HG03095 (cell line): ENCODE data around the gene TET2.

Experiments used
- ATAC-seq: cut with Tn5 transposase; IDR thresholded peaks from one replicate; pipeline ENCODE4 v1.9.1; 2021; ENCODE audit warnings: moderate library complexity; ENCODE audit not compliant: unreplicated experiment

Gene TET2

DNA sequence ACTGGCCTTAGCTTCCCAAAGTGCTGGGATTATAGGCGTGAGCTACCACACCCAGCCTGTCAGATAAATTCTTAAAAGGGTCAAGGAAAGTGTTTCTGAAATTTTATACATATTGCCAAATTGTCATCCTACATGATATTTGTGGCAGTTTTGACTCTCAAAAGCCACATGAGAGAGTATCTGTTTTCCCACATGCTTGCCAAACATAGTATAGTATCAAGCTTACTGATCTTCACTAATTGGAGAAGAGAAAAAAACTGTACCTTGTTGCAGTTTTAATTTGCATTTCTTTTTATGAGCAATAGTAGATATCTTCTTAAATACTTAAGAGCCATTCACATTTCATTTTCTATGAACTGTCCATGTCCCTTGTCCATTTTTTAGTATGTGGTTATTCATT, 83.6 kb downstream of the TET2 start:
- ATAC-seq = no peak

DNA sequence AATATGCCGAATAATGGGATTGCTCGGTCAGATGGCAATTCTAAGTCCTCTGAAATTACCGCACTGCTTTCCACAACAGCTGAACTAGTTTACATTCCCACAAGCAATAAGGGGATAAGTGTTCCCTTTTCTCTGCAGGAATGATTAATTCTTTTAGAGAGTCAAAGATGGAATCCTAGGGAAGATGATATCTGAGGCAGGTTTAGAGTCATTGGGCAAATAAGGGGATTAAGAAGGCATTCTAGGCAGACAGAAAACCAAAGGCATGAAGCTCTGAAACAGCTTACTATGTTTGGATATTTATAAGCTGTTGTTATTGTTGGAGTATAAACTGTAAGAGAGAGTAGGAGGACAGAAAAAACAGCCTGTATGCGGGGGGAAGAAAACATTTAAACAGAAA, 85.7 kb downstream of the TET2 start:
- ATAC-seq = no peak

DNA sequence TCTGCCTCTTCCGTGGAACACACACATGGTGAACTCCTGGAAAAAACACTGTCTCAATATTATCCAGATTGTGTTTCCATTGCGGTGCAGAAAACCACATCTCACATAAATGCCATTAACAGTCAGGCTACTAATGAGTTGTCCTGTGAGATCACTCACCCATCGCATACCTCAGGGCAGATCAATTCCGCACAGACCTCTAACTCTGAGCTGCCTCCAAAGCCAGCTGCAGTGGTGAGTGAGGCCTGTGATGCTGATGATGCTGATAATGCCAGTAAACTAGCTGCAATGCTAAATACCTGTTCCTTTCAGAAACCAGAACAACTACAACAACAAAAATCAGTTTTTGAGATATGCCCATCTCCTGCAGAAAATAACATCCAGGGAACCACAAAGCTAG, 87.9 kb downstream of the TET2 start:
- ATAC-seq = no peak

DNA sequence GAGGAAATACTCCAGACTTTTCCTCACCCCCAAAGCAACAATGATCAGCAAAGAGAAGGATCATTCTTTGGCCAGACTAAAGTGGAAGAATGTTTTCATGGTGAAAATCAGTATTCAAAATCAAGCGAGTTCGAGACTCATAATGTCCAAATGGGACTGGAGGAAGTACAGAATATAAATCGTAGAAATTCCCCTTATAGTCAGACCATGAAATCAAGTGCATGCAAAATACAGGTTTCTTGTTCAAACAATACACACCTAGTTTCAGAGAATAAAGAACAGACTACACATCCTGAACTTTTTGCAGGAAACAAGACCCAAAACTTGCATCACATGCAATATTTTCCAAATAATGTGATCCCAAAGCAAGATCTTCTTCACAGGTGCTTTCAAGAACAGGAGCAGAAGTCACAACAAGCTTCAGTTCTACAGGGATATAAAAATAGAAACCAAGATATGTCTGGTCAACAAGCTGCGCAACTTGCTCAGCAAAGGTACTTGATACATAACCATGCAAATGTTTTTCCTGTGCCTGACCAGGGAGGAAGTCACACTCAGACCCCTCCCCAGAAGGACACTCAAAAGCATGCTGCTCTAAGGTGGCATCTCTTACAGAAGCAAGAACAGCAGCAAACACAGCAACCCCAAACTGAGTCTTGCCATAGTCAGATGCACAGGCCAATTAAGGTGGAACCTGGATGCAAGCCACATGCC, 89.7 kb downstream of the TET2 start:
- ATAC-seq = peak; percentile 80

DNA sequence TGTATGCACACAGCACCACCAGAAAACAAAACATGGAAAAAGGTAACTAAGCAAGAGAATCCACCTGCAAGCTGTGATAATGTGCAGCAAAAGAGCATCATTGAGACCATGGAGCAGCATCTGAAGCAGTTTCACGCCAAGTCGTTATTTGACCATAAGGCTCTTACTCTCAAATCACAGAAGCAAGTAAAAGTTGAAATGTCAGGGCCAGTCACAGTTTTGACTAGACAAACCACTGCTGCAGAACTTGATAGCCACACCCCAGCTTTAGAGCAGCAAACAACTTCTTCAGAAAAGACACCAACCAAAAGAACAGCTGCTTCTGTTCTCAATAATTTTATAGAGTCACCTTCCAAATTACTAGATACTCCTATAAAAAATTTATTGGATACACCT, 90.2 kb downstream of the TET2 start:
- ATAC-seq = peak; percentile 28

DNA sequence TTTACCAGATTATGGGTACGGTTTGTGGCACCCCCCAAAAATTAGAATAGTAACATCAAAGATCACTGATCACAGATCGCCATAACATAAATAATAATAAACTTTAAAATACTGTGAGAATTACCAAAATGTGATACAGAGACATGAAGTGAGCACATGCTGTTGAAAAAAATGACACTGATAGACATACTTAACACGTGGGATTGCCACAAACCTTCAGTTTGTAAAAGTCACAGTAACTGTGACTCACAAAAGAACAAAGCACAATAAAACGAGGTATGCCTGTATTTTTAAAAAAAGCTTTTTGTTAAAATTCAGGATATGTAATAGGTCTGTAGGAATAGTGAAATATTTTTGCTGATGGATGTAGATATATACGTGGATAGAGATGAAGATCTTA, 93.4 kb downstream of the TET2 start:
- no peak for ATAC-seq

DNA sequence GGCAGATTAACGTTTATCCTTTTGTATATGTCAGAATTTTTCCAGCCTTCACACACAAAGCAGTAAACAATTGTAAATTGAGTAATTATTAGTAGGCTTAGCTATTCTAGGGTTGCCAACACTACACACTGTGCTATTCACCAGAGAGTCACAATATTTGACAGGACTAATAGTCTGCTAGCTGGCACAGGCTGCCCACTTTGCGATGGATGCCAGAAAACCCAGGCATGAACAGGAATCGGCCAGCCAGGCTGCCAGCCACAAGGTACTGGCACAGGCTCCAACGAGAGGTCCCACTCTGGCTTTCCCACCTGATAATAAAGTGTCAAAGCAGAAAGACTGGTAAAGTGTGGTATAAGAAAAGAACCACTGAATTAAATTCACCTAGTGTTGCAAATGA, 94.8 kb downstream of the TET2 start:
- no peak for ATAC-seq

DNA sequence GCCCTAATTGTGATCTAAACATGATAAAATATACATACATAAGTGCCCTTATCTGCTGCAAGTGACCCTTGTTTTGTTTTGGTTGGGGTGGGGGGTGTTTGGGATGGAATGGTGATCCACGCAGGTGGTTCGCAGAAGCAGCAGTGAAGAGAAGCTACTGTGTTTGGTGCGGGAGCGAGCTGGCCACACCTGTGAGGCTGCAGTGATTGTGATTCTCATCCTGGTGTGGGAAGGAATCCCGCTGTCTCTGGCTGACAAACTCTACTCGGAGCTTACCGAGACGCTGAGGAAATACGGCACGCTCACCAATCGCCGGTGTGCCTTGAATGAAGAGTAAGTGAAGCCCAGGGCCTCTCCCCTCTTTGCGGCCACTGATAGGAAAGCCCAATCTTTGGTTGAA, 96.8 kb downstream of the TET2 start:
- no peak for ATAC-seq

DNA sequence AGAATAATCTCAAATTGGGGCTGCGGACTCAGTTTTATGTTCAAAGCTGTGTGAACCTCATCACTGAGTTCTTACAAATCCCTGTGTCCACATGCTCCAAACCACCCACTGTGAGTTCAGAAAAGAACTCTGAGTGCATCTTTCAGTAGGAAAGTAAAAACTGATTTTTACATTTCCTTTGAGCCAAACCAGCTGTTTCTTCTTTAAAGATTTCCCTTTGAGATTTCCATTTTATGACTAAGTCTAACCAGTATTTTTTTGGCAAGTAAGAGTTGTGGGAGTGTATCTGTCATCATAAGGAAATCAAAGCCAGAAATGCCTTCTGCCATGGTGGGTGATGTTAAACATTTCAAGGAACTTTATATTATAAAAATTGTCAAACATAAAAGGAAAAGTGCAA, 100.0 kb downstream of the TET2 start:
- no peak for ATAC-seq

DNA sequence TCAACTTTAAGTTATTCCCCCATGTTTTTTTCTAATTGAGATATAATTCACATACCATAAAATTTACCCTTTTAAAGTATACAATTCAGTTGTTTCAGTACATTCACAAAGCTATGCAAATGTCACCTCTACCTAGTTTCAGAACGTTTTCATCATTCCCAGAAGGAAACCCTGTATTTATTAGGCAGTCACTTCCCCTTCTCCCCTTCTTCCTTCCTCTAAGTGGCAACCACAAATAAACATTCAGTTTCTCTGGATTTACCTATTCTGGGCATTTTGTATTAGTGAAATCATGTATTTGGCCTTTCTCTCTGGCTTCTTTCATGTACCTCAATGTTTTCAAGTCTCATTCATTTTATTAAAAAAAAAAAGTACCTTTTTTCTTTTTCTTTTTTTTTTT, 101.9 kb downstream of the TET2 start:
- no peak for ATAC-seq

DNA sequence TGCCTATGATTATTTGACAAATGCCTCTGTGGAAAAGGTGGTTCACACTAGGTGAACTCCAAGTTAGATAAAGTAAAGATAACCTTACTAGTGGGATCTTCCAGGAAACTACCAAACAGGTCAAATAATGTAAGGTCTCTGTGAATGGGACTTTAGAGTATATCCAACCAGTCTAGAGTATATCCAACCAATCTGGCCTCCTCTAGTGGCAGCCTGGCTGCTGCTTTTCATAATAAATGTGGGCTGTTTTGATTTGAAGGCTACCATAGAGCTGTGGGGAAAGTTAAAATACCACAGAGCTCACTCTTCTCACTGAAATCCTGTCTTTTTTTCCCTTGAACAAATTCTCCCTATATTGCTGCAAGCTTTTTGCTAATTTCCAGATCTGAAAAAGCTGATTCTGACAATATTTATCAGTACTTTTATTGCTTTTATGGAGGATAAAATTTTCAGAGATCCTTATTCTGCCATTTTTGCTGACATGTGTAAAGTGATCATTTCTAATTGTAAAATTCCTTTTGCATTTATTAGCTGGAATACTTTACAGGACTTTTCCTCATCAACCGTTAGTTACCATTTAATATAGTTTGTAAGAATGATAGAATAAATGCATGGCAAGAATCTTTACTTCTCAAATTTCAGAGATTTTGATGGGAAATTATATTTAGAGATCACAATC, 111.3 kb downstream of the TET2 start:
- ATAC-seq = no peak

DNA sequence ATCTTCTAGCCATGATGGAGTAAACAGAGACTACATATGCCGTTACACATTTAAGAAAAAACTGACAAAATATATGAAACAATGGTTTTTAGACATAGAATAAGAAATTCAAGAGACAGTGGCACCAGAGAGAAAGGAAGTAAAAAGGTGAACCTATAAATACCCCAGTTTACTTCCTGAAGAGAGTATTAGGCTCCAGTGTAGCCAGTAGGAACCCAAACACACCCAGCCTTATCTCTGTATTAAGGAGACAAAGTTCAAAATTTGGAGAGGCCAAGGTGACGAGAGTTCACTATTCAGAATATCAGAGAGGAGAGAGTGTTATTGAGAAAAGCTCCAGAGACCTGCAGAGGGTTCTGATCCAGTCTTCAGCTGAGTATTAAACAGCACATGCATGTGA, 119.0 kb downstream of the TET2 start:
- no peak for ATAC-seq

DNA sequence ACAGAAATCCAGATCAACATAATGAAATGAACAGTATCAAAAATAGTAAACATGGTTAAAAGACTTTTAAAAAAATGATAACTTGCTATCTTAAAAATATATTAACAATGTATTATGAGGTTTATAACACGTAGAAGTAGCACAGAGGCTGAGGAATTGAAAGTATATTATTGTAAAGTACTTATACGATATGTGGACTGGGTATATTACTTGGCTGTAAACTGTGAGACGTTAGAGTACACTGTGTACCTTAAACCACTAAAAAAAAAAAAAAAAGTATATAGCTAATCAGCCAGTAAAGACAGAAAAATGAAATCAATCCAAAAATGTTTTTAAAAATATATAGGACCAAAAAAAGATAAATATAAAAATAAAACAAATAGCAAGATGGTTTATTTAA, 120.6 kb downstream of the TET2 start:
- no peak for ATAC-seq

DNA sequence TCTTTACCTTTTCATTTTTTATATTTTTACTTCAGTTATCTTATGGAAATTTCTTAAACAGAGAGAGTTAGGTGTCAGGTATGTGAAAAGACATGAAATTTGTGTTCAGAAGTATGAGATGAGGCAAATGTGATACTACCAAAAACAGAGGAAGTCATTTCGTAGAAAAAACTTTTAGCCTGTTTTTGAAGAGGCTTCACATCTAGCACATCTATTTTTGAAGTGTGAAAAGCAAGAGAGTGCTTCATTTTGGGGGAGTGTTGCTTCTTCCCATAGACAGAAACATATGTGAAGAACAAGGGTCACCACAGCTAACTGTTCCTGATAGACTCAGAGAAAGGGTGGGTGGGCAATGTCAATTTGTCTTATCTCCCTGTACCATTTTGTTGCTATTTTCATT, 125.3 kb downstream of the TET2 start:
- ATAC-seq = no peak

DNA sequence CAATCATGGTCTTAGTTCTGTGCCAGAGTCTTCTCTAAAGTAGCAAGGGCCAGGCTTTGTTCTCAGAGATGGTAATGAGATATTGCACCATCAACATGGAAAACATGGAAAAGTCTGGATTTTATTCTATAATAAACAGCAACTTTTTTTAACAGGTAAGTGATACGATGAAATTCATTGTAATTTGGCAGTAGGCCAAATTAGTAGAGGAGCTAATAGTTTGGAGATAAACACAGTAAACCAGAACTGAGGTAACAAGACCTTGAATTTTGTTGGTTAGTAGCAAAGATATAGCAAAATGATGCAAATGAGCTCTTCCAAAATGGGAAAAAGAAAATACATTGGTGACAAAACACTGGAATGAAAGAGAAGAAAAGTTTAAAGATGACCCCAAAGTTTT, 126.6 kb downstream of the TET2 start:
- no peak for ATAC-seq

DNA sequence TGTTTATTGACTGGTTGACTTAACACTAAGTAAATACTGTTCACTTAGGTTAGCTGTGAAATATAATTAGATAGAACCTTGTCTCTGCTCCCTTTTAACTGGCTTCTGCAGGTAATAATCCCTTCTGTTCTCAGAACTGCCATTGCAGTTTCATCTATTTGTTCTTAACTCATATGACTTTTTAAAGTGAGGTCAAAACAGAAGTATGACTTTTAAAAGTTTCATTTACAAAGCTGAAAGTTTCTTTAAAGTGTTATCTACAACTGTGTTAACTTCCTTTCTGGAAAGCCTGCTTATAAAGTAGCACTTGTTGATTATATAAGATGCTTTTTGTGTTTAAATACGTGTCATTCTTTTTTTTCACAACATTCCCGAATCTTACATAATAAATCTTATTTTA, 127.4 kb downstream of the TET2 start:
- no peak for ATAC-seq

DNA sequence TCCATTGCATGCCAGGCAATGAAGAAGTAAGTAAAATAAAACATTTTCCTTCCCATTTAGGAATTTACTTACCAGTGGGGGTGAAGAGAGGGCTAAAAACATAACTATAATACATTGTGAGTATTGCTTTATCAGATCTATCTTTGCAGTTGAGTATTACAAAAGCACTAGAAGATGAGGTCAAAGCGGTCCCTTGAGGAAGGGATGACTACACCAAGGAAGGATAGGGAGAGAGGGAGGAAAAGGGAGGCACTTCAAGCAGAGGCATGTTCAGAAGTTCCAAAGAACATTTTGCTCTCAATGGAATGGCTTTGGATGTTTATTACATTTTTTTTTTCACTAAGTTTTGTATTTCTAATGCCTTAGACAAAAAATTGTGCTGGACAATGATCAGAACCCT, 127.8 kb downstream of the TET2 start:
- ATAC-seq = no peak

DNA sequence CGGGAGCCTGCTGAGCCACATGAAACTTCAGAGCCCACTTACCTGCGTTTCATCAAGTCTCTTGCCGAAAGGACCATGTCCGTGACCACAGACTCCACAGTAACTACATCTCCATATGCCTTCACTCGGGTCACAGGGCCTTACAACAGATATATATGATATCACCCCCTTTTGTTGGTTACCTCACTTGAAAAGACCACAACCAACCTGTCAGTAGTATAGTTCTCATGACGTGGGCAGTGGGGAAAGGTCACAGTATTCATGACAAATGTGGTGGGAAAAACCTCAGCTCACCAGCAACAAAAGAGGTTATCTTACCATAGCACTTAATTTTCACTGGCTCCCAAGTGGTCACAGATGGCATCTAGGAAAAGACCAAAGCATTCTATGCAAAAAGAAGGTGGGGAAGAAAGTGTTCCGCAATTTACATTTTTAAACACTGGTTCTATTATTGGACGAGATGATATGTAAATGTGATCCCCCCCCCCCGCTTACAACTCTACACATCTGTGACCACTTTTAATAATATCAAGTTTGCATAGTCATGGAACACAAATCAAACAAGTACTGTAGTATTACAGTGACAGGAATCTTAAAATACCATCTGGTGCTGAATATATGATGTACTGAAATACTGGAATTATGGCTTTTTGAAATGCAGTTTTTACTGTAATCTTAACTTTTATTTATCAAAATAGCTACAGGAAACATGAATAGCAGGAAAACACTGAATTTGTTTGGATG, 129.9 kb downstream of the TET2 start:
- no peak for ATAC-seq

DNA sequence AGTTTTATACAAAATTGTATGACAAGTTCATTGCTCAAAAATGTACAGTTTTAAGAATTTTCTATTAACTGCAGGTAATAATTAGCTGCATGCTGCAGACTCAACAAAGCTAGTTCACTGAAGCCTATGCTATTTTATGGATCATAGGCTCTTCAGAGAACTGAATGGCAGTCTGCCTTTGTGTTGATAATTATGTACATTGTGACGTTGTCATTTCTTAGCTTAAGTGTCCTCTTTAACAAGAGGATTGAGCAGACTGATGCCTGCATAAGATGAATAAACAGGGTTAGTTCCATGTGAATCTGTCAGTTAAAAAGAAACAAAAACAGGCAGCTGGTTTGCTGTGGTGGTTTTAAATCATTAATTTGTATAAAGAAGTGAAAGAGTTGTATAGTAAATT, 131.0 kb downstream of the TET2 start:
- ATAC-seq = no peak

DNA sequence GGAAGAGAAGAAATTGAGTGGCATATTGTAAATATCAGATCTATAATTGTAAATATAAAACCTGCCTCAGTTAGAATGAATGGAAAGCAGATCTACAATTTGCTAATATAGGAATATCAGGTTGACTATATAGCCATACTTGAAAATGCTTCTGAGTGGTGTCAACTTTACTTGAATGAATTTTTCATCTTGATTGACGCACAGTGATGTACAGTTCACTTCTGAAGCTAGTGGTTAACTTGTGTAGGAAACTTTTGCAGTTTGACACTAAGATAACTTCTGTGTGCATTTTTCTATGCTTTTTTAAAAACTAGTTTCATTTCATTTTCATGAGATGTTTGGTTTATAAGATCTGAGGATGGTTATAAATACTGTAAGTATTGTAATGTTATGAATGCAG, 132.6 kb downstream of the TET2 start:
- no peak for ATAC-seq

DNA sequence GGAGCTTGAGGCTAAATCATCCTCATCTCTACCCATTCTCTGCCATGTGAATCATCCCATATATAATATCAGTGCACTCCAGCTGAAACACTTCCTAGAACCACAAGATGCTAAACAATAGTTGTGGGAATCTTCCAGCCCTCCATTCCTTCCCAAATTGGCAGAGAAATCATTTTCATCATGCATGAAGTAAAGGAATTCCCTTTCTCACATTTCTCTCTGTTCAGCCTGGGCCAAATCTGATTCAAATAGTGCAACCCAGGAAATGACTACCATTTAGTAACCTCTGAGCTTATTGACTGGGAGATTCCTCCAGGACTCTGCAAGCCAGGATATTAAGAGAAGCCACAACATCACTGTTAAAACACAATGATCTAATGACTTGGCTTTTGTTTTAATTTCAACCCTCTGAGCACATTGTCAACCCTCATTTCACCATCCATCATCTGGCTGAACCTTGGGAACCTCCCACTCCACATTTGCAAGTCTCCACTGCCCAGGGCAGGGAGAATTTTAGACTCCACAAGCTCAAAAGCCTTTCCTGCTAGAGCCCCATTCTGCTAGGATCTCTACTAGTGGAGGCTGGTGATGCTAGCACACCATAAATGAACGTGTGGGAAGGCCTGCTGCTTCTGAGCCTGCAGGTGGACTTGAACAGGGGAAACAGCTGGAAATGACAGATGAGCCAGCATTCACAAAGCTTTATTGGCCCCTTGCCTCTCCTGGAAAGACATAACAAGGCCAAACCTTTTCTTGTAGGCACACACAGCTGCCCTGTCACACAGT, 133.9 kb downstream of the TET2 start:
- ATAC-seq = no peak

DNA sequence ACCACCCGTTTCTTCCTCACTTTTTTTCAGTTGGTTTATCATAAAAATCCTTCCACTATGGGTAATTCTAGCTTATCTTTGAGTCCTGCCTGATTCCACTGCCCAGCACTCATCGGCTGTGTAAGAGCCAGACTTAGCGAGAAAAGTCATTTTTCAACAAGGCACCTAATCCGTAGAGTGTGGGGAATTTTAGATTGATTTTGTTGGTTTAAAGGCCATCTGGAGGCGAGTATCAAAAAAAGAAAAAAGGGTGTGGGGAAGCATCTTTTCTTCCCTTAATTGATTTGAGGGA, 134.4 kb downstream of the TET2 start:
- ATAC-seq = no peak
